Neuronal stem cell (in vitro differentiated cells): ENCODE measurements around the gene MARCHF9.
A peak's percentile ranks its signal among the peaks of the same experiment; 100 is the strongest.

Experiments used
- DNase-seq: peaks from one replicate; pipeline ENCODE4 v3.0.0-alpha.2; 2013; ENCODE audit warnings: low spot score
- H2AFZ ChIP-seq: one replicate; pipeline ENCODE4 v1.6.1; 2013; ENCODE audit warnings: mild to moderate bottlenecking, low read length, inconsistent platforms
- H2AK5ac ChIP-seq: 2 replicates; pipeline ENCODE4 v1.6.1; 2013; ENCODE audit warnings: low read depth, mild to moderate bottlenecking, inconsistent platforms, low read length, moderate library complexity, mixed read lengths
- H2BK120ac ChIP-seq: 2 replicates; pipeline ENCODE4 v1.6.1; 2013; ENCODE audit warnings: low read depth, mild to moderate bottlenecking, inconsistent platforms, low read length, moderate library complexity, mixed read lengths
- H2BK12ac ChIP-seq: one replicate; pipeline ENCODE4 v1.6.1; 2013; ENCODE audit warnings: low read length, inconsistent platforms
- H2BK15ac ChIP-seq: 2 replicates; pipeline ENCODE4 v1.6.1; 2013; ENCODE audit warnings: mild to moderate bottlenecking, low read length, inconsistent platforms, mixed read lengths
- H2BK5ac ChIP-seq: one replicate; pipeline ENCODE4 v1.6.1; 2013; ENCODE audit warnings: inconsistent platforms, mild to moderate bottlenecking, low read length, moderate library complexity
- H3K14ac ChIP-seq: one replicate; pipeline ENCODE4 v1.6.1; 2013; ENCODE audit warnings: low read length, inconsistent platforms
- H3K18ac ChIP-seq: 2 replicates; pipeline ENCODE4 v1.6.1; 2013; ENCODE audit warnings: low read length, inconsistent platforms
- H3K23ac ChIP-seq: 2 replicates; pipeline ENCODE4 v1.6.1; 2013; ENCODE audit warnings: low read depth, mild to moderate bottlenecking, mixed read lengths, low read length, inconsistent platforms; ENCODE audit not compliant: poor library complexity
- H3K27ac ChIP-seq: replicated peaks from 3 replicates; pipeline ENCODE4 v1.5.1; 2013; ENCODE audit warnings: low read length, inconsistent platforms
- H3K27me3 ChIP-seq, 3 experiments: 2 replicates each; pipeline ENCODE4 v1.6.1; 2013; ENCODE audit warnings: low read length in 3 of 3, mild to moderate bottlenecking in 2 of 3, inconsistent platforms in 1 of 3, low read depth in 1 of 3, mixed read lengths in 1 of 3, moderate library complexity in 1 of 3; ENCODE audit not compliant: control insufficient read depth in 3 of 3, insufficient read depth in 3 of 3
- H3K36me3 ChIP-seq, 2 donors: replicated peaks in 1 of 2; 2 replicates each; pipeline ENCODE4 v1.6.1; 2013; ENCODE audit warnings: low read length in 2 of 2; ENCODE audit not compliant: control insufficient read depth in 2 of 2, insufficient read depth in 2 of 2
- H3K4ac ChIP-seq: 2 replicates; pipeline ENCODE4 v1.6.1; 2013; ENCODE audit warnings: inconsistent platforms, mild to moderate bottlenecking, low read length, moderate library complexity
- H3K4me1 ChIP-seq, 2 donors: 1 replicate in 1 of 2; 2 replicates in 1 of 2; pipeline ENCODE4 v1.6.1; 2013; ENCODE audit warnings: low read length in 2 of 2, low read depth in 1 of 2; ENCODE audit not compliant: control insufficient read depth in 2 of 2, insufficient read depth in 1 of 2
- H3K4me2 ChIP-seq: one replicate; pipeline ENCODE4 v1.6.1; 2013; ENCODE audit warnings: mild to moderate bottlenecking, low read length, inconsistent platforms; ENCODE audit not compliant: insufficient read depth, poor library complexity, severe bottlenecking
- H3K4me3 ChIP-seq, 2 donors: 2 replicates each; pipeline ENCODE4 v1.5.1; 2013; ENCODE audit warnings: low read length in 2 of 2, mild to moderate bottlenecking in 2 of 2, inconsistent platforms in 1 of 2, moderate library complexity in 1 of 2
- H3K79me1 ChIP-seq: one replicate; pipeline ENCODE4 v1.6.1; 2013; ENCODE audit warnings: low read depth, mild to moderate bottlenecking, inconsistent platforms, low read length, moderate library complexity
- H3K9ac ChIP-seq: one replicate; pipeline ENCODE4 v1.6.1; 2013; ENCODE audit warnings: mild to moderate bottlenecking, low read depth, low read length, inconsistent platforms; ENCODE audit not compliant: poor library complexity
- H3K9me3 ChIP-seq, 2 donors: replicated peaks in 1 of 2; 2 replicates each; pipeline versions ENCODE3 to v1.6.1; 2013; ENCODE audit warnings: low read length in 2 of 2, mild to moderate bottlenecking in 2 of 2, inconsistent platforms in 1 of 2, low read depth in 1 of 2, mixed read lengths in 1 of 2, moderate library complexity in 1 of 2; ENCODE audit not compliant: control insufficient read depth in 2 of 2, insufficient read depth in 1 of 2
- H4K8ac ChIP-seq: one replicate; pipeline ENCODE4 v1.6.1; 2013; ENCODE audit warnings: low read depth, mild to moderate bottlenecking, inconsistent platforms, low read length, moderate library complexity
- H4K91ac ChIP-seq: one replicate; pipeline ENCODE4 v1.6.1; 2013; ENCODE audit warnings: low read length, low read depth, mild to moderate bottlenecking, inconsistent platforms; ENCODE audit not compliant: poor library complexity
- WGBS, 2 donors: extraction: QIAGEN DNeasy Blood & Tissue Kit; methylation state at CpG; one replicate each; pipeline ENCODE4 v1.1.7; 2013; ENCODE audit warnings: missing lambda C conversion rate in 2 of 2, mixed read lengths in 1 of 2; ENCODE audit not compliant: insufficient read length in 2 of 2, insufficient replicate concordance in 1 of 2; ENCODE audit errors: extremely low coverage in 2 of 2; 5-methylcytosine and 5-hydroxymethylcytosine counted together

The MARCHF9 gene

GRCh38 chr12:57738661-57739237, 16.2 kb upstream of the MARCHF9 start, which contains the start of gene AGAP2:
Gene AGAP2 (minus strand): TSS chr12:57738742. CDS start chr12:57738246, 496 bp downstream.
- peak within 1 kb of the TSS; percentile 2 for H2BK12ac ChIP-seq
- H2BK5ac ChIP-seq = no peak within 1 kb of the TSS
- peaks cover 0 to 4% of the 10 kb centered on the region in 2 donors for H3K9me3 ChIP-seq
- WGBS, 2 donors = no CpG with 5 or more reads among the region's 36 CpGs
- no peak for DNase-seq
- H3K4me1 ChIP-seq = peaks cover 18 to 34% of the 10 kb centered on the region in 2 donors
- H3K79me1 ChIP-seq = no peaks in the 10 kb centered on the region
- peak within 1 kb of the TSS; percentile 68 for H4K8ac ChIP-seq
- H4K91ac ChIP-seq = no peak within 1 kb of the TSS
- peak within 1 kb of the TSS; percentile 91 for H3K18ac ChIP-seq
- H3K4me3 ChIP-seq = peak within 1 kb of the TSS; percentile 66 to 81
- peak within 1 kb of the TSS; percentile 65 for H3K9ac ChIP-seq
- H2AK5ac ChIP-seq = peak within 1 kb of the TSS; percentile 48
- peaks cover 3 to 77% (median 26%) of the 10 kb centered on the region in 3 experiments for H3K27me3 ChIP-seq
- no peak within 1 kb of the TSS for H3K27ac ChIP-seq
- peak within 1 kb of the TSS; percentile 92 for H3K4me2 ChIP-seq
- H3K14ac ChIP-seq = no peak within 1 kb of the TSS
- peaks cover 0 to 5% of the 10 kb centered on the region in 2 donors for H3K36me3 ChIP-seq
- H3K4ac ChIP-seq = peak within 1 kb of the TSS; percentile 19
- peak within 1 kb of the TSS; percentile 53 for H3K23ac ChIP-seq
- peak within 1 kb of the TSS; percentile 27 for H2BK120ac ChIP-seq
- H2AFZ ChIP-seq = peak within 1 kb of the TSS; percentile 86
- H2BK15ac ChIP-seq = no peak within 1 kb of the TSS

GRCh38 chr12:57739387-57739786, 15.5 kb upstream of the MARCHF9 start:
- H3K18ac ChIP-seq = peak overlapping the region; percentile 50
- peak overlapping the region; percentile 19 for H3K4ac ChIP-seq
- H2BK15ac ChIP-seq = no peak overlapping the region
- H3K23ac ChIP-seq = peak overlapping the region; percentile 8
- H3K27me3 ChIP-seq = peaks cover 3 to 71% (median 26%) of the 10 kb centered on the region in 3 experiments
- peak overlapping the region; percentile 86 for H2AFZ ChIP-seq
- no CpG with 5 or more reads among the region's 7 CpGs for WGBS, 2 donors
- peak overlapping the region; percentile 68 for H4K8ac ChIP-seq
- no peak overlapping the region for H3K27ac ChIP-seq
- H3K14ac ChIP-seq = no peak overlapping the region
- no peak overlapping the region for H4K91ac ChIP-seq
- no peaks in the 10 kb centered on the region for H3K36me3 ChIP-seq
- peak overlapping the region; percentile 27 for H2BK120ac ChIP-seq
- no peak for DNase-seq
- H2AK5ac ChIP-seq = peak overlapping the region; percentile 48
- no peaks in the 10 kb centered on the region for H3K79me1 ChIP-seq
- H3K9ac ChIP-seq = no peak overlapping the region
- peak overlapping the region; percentile 2 for H2BK12ac ChIP-seq
- H3K4me1 ChIP-seq = peaks cover 18 to 36% of the 10 kb centered on the region in 2 donors
- H3K4me2 ChIP-seq = no peak overlapping the region
- peaks cover 0 to 4% of the 10 kb centered on the region in 2 donors for H3K9me3 ChIP-seq
- H2BK5ac ChIP-seq = no peak overlapping the region
- peak overlapping the region in 1 of 2 donors; percentile 66 for H3K4me3 ChIP-seq

- no CpG with 5 or more reads among the region's 10 CpGs for WGBS, 2 donors
- peaks cover 0 to 4% of the 10 kb centered on the region in 2 donors for H3K9me3 ChIP-seq
- no peaks in the 10 kb centered on the region for H3K36me3 ChIP-seq
- H2BK120ac ChIP-seq = no peak overlapping the region
- peak overlapping the region; percentile 20 for H2AK5ac ChIP-seq
- no peaks in the 10 kb centered on the region for H3K79me1 ChIP-seq
- H2AFZ ChIP-seq = peak overlapping the region; percentile 86
- no peak overlapping the region for H3K4me3 ChIP-seq
- H2BK5ac ChIP-seq = no peak overlapping the region
- peaks cover 18 to 36% of the 10 kb centered on the region in 2 donors for H3K4me1 ChIP-seq
- no peak overlapping the region for H4K8ac ChIP-seq
- no peak overlapping the region for H3K4ac ChIP-seq
- no peak overlapping the region for H3K18ac ChIP-seq
- H2BK12ac ChIP-seq = no peak overlapping the region
- no peak for DNase-seq
- H3K9ac ChIP-seq = no peak overlapping the region
- H3K14ac ChIP-seq = no peak overlapping the region
- no peak overlapping the region for H3K4me2 ChIP-seq
- H2BK15ac ChIP-seq = no peak overlapping the region
- no peak overlapping the region for H4K91ac ChIP-seq
- H3K27ac ChIP-seq = no peak overlapping the region
- no peak overlapping the region for H3K23ac ChIP-seq
- peaks cover 3 to 64% (median 26%) of the 10 kb centered on the region in 3 experiments for H3K27me3 ChIP-seq
Measured at GRCh38 chr12:57739914-57740538, 14.9 kb upstream of the MARCHF9 start.
